ENCODE results near the gene CERK. TPM values are rescaled to one million over a fixed set of nuclear protein-coding genes. Genes with fewer than 3 reads are reported as not detected.

Gene CERK
- total and polyA plus RNA-seq, 11 donors: 17.8 to 125 (median 72.3) TPM

GRCh38 chr22:46758867-46759290 is 20.8 kb upstream of the CERK start:
- H3K9me3 ChIP-seq: peaks cover 0 to 14% (median 7%) of the 10 kb centered on the region in 12 donors
- H3K36me3 ChIP-seq: peaks cover 0 to 5% (median 0%) of the 10 kb centered on the region in 9 donors
- H3K27ac ChIP-seq: peak overlapping the region in 10 of 12 donors; percentile 4 to 73 (median 39)
- ATAC-seq (peak in 1 of 4 donors; percentile 2), DNase-seq (peak in 3 of 5 donors; percentile 54 to 63 (median 60))
- no peak overlapping the region for H3K4me3 ChIP-seq
- intact Hi-C loops (cut with DNase I): loop anchor here in 1 of 10 donors (10.0 kb wide), 1 partner anchor 184 kb away; no protein-coding TSS in a partner anchor
- WGBS, 4 donors: 32 to 37% (median 35%) methylated on average over 6 of the region's 6 CpGs
- TF ChIP-seq POLR2A (IDR thresholded peaks at IDR 0.05): no peak
- TF ChIP-seq, protein P1, sequence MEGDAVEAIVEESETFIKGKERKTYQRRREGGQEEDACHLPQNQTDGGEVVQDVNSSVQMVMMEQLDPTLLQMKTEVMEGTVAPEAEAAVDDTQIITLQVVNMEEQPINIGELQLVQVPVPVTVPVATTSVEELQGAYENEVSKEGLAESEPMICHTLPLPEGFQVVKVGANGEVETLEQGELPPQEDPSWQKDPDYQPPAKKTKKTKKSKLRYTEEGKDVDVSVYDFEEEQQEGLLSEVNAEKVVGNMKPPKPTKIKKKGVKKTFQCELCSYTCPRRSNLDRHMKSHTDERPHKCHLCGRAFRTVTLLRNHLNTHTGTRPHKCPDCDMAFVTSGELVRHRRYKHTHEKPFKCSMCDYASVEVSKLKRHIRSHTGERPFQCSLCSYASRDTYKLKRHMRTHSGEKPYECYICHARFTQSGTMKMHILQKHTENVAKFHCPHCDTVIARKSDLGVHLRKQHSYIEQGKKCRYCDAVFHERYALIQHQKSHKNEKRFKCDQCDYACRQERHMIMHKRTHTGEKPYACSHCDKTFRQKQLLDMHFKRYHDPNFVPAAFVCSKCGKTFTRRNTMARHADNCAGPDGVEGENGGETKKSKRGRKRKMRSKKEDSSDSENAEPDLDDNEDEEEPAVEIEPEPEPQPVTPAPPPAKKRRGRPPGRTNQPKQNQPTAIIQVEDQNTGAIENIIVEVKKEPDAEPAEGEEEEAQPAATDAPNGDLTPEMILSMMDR (IDR thresholded peaks at IDR 0.05): peak; percentile 57 to 81 (median 72)
- no peaks in the 10 kb centered on the region for H3K27me3 ChIP-seq
- peaks cover 4 to 49% (median 39%) of the 10 kb centered on the region in 12 donors for H3K4me1 ChIP-seq

DNA sequence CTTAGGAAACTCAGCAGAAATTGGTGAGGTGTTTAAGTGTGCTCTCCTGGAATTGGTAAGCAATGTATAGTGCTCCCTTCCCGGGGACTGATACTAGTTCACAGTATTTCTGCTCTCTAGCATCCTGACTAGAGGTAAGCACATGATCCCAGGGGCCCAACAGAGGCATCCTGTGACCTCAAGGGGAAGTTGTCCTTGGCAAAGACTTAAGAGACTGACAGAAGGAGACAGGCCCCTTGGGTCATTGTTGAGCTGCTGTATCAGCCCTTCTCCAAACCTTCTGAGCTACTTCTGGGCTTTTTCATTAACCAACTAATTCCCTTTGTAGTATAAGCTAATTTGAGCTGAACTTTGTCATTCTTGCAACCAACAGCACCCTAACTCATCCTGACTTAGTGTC is 20.1 kb upstream of the CERK start:
- no peak for DNase-seq
- H3K27me3 ChIP-seq: no peaks in the 10 kb centered on the region
- peaks cover 9 to 49% (median 39%) of the 10 kb centered on the region in 12 donors for H3K4me1 ChIP-seq
- no peak for ATAC-seq
- peaks cover 0 to 14% (median 7%) of the 10 kb centered on the region in 12 donors for H3K9me3 ChIP-seq
- peaks cover 0 to 5% (median 0%) of the 10 kb centered on the region in 9 donors for H3K36me3 ChIP-seq
- TF ChIP-seq POLR2A (IDR thresholded peaks at IDR 0.05): no peak
- TF ChIP-seq, protein P1 (IDR thresholded peaks at IDR 0.05): no peak
- intact Hi-C loops (cut with DNase I): loop anchor here in 1 of 10 donors (10.0 kb wide), 1 partner anchor 183 kb away; no protein-coding TSS in a partner anchor
- no peak overlapping the region for H3K4me3 ChIP-seq
- peak overlapping the region in 7 of 12 donors; percentile 4 to 73 (median 46) for H3K27ac ChIP-seq
- WGBS, 4 donors: 50 to 56% (median 52%) methylated on average over 1 of the region's 1 CpG

GRCh38 chr22:46757104-46757503 is 19.1 kb upstream of the CERK start:
- no peak overlapping the region for H3K27ac ChIP-seq
- TF ChIP-seq, protein P1 (IDR thresholded peaks at IDR 0.05): no peak
- no peak for TF ChIP-seq POLR2A (IDR thresholded peaks at IDR 0.05)
- WGBS, 4 donors: 79 to 95% (median 87%) methylated on average over 1 to 2 of the region's 2 CpGs
- intact Hi-C loops (cut with DNase I): loop anchor here in 1 of 10 donors (10.0 kb wide), 1 partner anchor 182 kb away; no protein-coding TSS in a partner anchor
- H3K36me3 ChIP-seq: peaks cover 0 to 5% (median 0%) of the 10 kb centered on the region in 9 donors
- no peaks in the 10 kb centered on the region for H3K27me3 ChIP-seq
- H3K4me3 ChIP-seq: no peak overlapping the region
- H3K9me3 ChIP-seq: peaks cover 0 to 14% (median 7%) of the 10 kb centered on the region in 12 donors
- DNase-seq (no peak), ATAC-seq (no peak)
- peaks cover 9 to 56% (median 43%) of the 10 kb centered on the region in 12 donors for H3K4me1 ChIP-seq

GRCh38 chr22:46756097-46756496 is 18.0 kb upstream of the CERK start:
- intact Hi-C loops (cut with DNase I): loop anchor here in 1 of 10 donors (10.0 kb wide), 1 partner anchor 181 kb away; no protein-coding TSS in a partner anchor
- Histone ChIP-seq H3K36me3 (peaks cover 0 to 5% (median 0%) of the 10 kb centered on the region in 9 donors), H3K4me1 (peaks cover 9 to 55% (median 43%) of the 10 kb centered on the region in 12 donors), H3K9me3 (peaks cover 0 to 14% (median 7%) of the 10 kb centered on the region in 12 donors), H3K27me3 (no peaks in the 10 kb centered on the region), H3K27ac (peak overlapping the region in 1 of 12 donors; percentile 30), H3K4me3 (no peak overlapping the region)
- 90 to 100% (median 94%) methylated on average over 1 of the region's 1 CpG for WGBS, 4 donors
- ATAC-seq: no peak
- DNase-seq: no peak
- TF ChIP-seq POLR2A (IDR thresholded peaks at IDR 0.05): no peak
- TF ChIP-seq, protein P1 (IDR thresholded peaks at IDR 0.05): no peak

Data from heart left ventricle (tissue), 16 donors.